Measurements from ENCODE around the gene SHISA8.

- TF ChIP-seq CTCF (conservative IDR thresholded peaks at IDR 0.05) (no peak), EZH2 (IDR thresholded peaks at IDR 0.05; ENCODE audit: low read depth) (no peak)
These were observed 8.9 kb upstream of the SHISA8 start for GRCh38 chr22:41923595-41924276.

Data from PC-9 (cell line).